Colonic mucosa (tissue), 4 donors: ENCODE data around the gene PMFBP1. TPM values are rescaled to one million over a fixed set of nuclear protein-coding genes. Genes with fewer than 3 reads are reported as not detected.

ENCODE experiments used
- DNase-seq: peaks from one replicate; pipeline ENCODE4 v3.0.0-alpha.2; 2020
- H3K27ac ChIP-seq: fragments of 200-600 bp; one replicate; pipeline ENCODE4 v1.8.0; 2021
- H3K27me3 ChIP-seq: fragments of 200-600 bp; one replicate; pipeline ENCODE4 v1.8.0; 2021
- H3K36me3 ChIP-seq: fragments of 200-600 bp; one replicate; pipeline ENCODE4 v1.8.0; 2021
- H3K4me1 ChIP-seq: fragments of 200-600 bp; one replicate; pipeline ENCODE4 v1.8.0; 2021; ENCODE audit warnings: mild to moderate bottlenecking
- H3K4me3 ChIP-seq: fragments of 200-600 bp; one replicate; pipeline ENCODE4 v1.8.0; 2021
- H3K9ac ChIP-seq, 2 donors: one replicate each; pipeline ENCODE4 v1.7.0; 2013; ENCODE audit warnings: control low read depth in 2 of 2, low read depth in 2 of 2, low read length in 2 of 2
- H3K9me3 ChIP-seq: fragments of 200-600 bp; one replicate; pipeline ENCODE4 v1.8.0; 2021
- intact Hi-C: fragments of 100-400 bp; cut with DNase I; formaldehyde crosslinking; loops from one replicate; pipeline ENCODE4 v1.14.1; 2022
- total RNA-seq, 2 donors: library from RNA; stranded (reverse); fragmentation: NEBNext Ultra II Directional in 1 of 2; extraction: Animal tissue kit (Norgen Biotek cat#: 25700) in 1 of 2; gene quantifications; one replicate each; pipeline ENCODE4 v1.2.1, GENCODE V29; 2021
- TF ChIP-seq, protein P1 (sequence below): fragments of 200-600 bp; IDR thresholded peaks from one replicate; pipeline ENCODE4 v1.8.0; 2022; ENCODE audit warnings: antibody characterized with exemption, mild to moderate bottlenecking
- donor health status: healthy.
- donor health status: DM: no; HTN: no; CAD: no.
- donor health status: DM: no; HTN: no; CAD: no.

The PMFBP1 gene
- total RNA-seq, 2 donors from 2014 or later, result 3.7 to 4.9 TPM

GRCh38 chr16:72149676-72150464, 22.1 kb downstream of the PMFBP1 start:
- H3K27me3 ChIP-seq, result no peaks in the 10 kb centered on the region
- intact Hi-C loops, result no loop called here
- H3K9ac ChIP-seq, result no peak overlapping the region

DNA sequence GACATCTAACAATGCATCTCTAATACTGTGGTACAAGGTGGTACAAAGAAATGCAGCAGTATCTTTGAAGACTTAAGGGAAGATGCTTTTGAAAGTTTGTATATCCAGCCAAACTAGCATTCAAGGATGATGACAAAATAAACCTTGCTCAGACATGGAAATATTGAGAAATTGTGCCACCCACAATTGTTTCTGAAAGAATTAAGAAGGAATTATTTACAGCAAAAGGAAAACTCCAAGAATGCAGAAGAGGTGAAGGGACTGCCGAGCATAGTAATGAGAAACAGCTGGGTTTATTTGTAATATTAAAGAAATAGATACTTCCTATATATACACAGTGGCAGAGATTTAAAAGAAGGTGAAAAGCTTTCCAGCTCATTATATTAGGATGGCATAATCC, 29.5 kb downstream of the PMFBP1 start:
- Histone ChIP-seq H3K27ac (no peak overlapping the region), H3K9ac (no peak overlapping the region), H3K9me3 (no peaks in the 10 kb centered on the region), H3K4me1 (no peaks in the 10 kb centered on the region), H3K36me3 (no peaks in the 10 kb centered on the region), H3K4me3 (no peak overlapping the region), H3K27me3 (no peaks in the 10 kb centered on the region)
- TF ChIP-seq, protein P1, sequence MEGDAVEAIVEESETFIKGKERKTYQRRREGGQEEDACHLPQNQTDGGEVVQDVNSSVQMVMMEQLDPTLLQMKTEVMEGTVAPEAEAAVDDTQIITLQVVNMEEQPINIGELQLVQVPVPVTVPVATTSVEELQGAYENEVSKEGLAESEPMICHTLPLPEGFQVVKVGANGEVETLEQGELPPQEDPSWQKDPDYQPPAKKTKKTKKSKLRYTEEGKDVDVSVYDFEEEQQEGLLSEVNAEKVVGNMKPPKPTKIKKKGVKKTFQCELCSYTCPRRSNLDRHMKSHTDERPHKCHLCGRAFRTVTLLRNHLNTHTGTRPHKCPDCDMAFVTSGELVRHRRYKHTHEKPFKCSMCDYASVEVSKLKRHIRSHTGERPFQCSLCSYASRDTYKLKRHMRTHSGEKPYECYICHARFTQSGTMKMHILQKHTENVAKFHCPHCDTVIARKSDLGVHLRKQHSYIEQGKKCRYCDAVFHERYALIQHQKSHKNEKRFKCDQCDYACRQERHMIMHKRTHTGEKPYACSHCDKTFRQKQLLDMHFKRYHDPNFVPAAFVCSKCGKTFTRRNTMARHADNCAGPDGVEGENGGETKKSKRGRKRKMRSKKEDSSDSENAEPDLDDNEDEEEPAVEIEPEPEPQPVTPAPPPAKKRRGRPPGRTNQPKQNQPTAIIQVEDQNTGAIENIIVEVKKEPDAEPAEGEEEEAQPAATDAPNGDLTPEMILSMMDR, result no peak
- intact Hi-C loops, result no loop called here
- DNase-seq, result no peak

More at GRCh38 chr16:72149676-72150464, 22.1 kb downstream of the PMFBP1 start:
- no peak for DNase-seq
- no peak overlapping the region for H3K27ac ChIP-seq
- H3K36me3 ChIP-seq, result no peaks in the 10 kb centered on the region
- no peaks in the 10 kb centered on the region for H3K4me1 ChIP-seq
- H3K9me3 ChIP-seq, result no peaks in the 10 kb centered on the region
- TF ChIP-seq, protein P1, result no peak
- H3K4me3 ChIP-seq, result no peak overlapping the region

GRCh38 chr16:72139908-72140307, 32.0 kb downstream of the PMFBP1 start:
- no peaks in the 10 kb centered on the region for H3K36me3 ChIP-seq
- no peak overlapping the region for H3K4me3 ChIP-seq
- no peaks in the 10 kb centered on the region for H3K27me3 ChIP-seq
- H3K9me3 ChIP-seq, result no peaks in the 10 kb centered on the region
- no peaks in the 10 kb centered on the region for H3K4me1 ChIP-seq
- H3K27ac ChIP-seq, result no peak overlapping the region
- TF ChIP-seq, protein P1, result no peak
- H3K9ac ChIP-seq, result no peak overlapping the region
- DNase-seq, result no peak
- intact Hi-C loops, result no loop called here

GRCh38 chr16:72138064-72138572, 33.8 kb downstream of the PMFBP1 start:
- Histone ChIP-seq H3K36me3 (no peaks in the 10 kb centered on the region), H3K27me3 (no peaks in the 10 kb centered on the region), H3K9ac (no peak overlapping the region), H3K27ac (no peak overlapping the region), H3K9me3 (no peaks in the 10 kb centered on the region), H3K4me1 (no peaks in the 10 kb centered on the region), H3K4me3 (no peak overlapping the region)
- TF ChIP-seq, protein P1, result no peak
- intact Hi-C loops, result no loop called here
- no peak for DNase-seq

- Histone ChIP-seq H3K9ac (no peak overlapping the region), H3K9me3 (no peaks in the 10 kb centered on the region), H3K4me3 (no peak overlapping the region), H3K27ac (no peak overlapping the region), H3K27me3 (no peaks in the 10 kb centered on the region), H3K36me3 (no peaks in the 10 kb centered on the region), H3K4me1 (no peaks in the 10 kb centered on the region)
- intact Hi-C loops, result no loop called here
- TF ChIP-seq, protein P1, result no peak
- DNase-seq, result no peak
Measured at GRCh38 chr16:72137380-72138063, 34.4 kb downstream of the PMFBP1 start.
